Measurements from ENCODE around the gene CCDC122.

Gene CCDC122

GRCh38 chr13:43850873-43851272, 28.7 kb downstream of the CCDC122 start:
- no peak for DNase-seq (ENCODE audit: extremely low spot score)
- TF ChIP-seq TARDBP (IDR thresholded peaks at IDR 0.05) (no peak), NFRKB (IDR thresholded peaks at IDR 0.05) (no peak), CTBP1 (IDR thresholded peaks at IDR 0.05; ENCODE audit: borderline replicate concordance) (no peak), SUZ12 (IDR thresholded peaks at IDR 0.05) (no peak), HDGF (IDR thresholded peaks at IDR 0.05; ENCODE audit: borderline replicate concordance) (no peak), FOXM1 (IDR thresholded peaks at IDR 0.05; ENCODE audit: borderline replicate concordance) (no peak), BHLHE40 (IDR thresholded peaks at IDR 0.05; ENCODE audit: borderline replicate concordance) (no peak), ZNF384 (IDR thresholded peaks at IDR 0.05) (no peak), ELF4 (IDR thresholded peaks at IDR 0.05) (no peak), LEF1 (IDR thresholded peaks at IDR 0.05; ENCODE audit: borderline replicate concordance) (no peak), L3MBTL2 (conservative IDR thresholded peaks at IDR 0.05) (no peak), ARNT (IDR thresholded peaks at IDR 0.05) (no peak), FOXK2 (IDR thresholded peaks at IDR 0.05) (no peak), SP1 (IDR thresholded peaks at IDR 0.05) (no peak), FOXA1 (IDR thresholded peaks at IDR 0.05) (no peak)
- TF ChIP-seq, protein P1, sequence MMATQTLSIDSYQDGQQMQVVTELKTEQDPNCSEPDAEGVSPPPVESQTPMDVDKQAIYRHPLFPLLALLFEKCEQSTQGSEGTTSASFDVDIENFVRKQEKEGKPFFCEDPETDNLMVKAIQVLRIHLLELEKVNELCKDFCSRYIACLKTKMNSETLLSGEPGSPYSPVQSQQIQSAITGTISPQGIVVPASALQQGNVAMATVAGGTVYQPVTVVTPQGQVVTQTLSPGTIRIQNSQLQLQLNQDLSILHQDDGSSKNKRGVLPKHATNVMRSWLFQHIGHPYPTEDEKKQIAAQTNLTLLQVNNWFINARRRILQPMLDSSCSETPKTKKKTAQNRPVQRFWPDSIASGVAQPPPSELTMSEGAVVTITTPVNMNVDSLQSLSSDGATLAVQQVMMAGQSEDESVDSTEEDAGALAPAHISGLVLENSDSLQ (IDR thresholded peaks at IDR 0.05): no peak
- POLR2A ChIA-PET: no interaction called here
- CTCF ChIA-PET: no interaction called here

DNA sequence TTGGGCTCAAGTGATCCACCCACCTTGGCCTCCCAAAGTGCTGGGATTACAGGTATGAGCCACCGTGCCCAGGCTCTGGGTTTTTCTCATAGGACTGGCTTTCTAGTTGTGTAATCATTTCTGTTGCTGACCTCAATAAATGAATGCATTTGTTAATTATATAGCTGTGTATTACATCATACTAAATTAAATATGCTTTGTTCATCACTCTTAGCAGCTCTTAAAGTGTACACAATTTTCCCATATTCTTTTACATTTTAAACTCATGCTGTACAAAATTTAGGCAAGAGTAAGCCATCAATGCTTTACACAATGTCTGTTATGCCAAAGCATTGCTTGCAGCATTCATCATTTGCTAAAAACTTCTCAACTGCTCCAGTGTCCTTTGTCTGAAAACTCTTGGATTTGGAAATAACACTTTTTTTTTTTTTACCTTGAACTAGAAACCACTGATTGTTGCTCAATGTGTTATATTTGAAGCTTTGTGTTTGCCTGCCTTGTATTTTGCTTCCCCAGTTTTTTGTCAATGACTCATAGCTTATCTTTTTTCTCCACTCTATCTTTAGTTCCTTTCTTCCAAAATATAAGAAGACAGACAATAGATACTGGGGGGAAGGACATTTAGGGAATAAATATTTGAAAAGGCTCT, 31.4 kb downstream of the CCDC122 start:
- POLR2A ChIA-PET: no interaction called here

DNA sequence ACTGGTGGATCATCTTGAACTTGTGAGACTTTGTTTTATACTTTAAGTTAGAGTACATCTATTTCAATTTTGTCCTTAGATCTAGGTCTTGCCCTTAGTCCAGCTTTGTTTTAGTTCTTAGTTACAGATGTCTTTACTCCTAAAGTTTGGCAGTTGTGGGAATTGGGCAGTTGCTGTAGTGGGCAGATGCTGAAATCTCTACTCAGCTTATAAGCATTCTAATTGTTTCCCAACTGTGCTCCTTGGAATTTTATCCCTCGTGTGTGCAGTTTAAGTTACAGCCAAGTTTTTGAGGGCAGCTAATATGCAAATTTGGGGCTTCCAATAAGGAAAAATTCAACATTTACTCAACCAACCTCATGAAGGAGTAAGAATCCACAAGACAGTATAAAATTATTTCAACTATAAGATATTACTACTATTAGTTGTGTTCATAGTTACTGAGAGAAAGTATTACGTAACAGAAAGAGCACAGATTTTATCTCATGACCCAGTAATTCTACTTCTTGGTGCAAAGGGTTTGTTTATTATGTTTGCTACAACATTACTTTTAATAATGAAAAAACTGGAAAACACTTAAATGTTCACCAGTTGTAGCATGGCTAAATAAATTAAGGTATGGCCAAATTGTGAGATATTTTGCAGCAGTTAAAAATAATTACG, 32.9 kb downstream of the CCDC122 start:
- TF ChIP-seq L3MBTL2 (conservative IDR thresholded peaks at IDR 0.05): no peak
- no peak for TF ChIP-seq FOXM1 (IDR thresholded peaks at IDR 0.05; ENCODE audit: borderline replicate concordance)
- no peak for TF ChIP-seq ZNF384 (IDR thresholded peaks at IDR 0.05)
- no peak for TF ChIP-seq LEF1 (IDR thresholded peaks at IDR 0.05; ENCODE audit: borderline replicate concordance)
- TF ChIP-seq FOXA1 (IDR thresholded peaks at IDR 0.05): no peak
- no peak for TF ChIP-seq FOXK2 (IDR thresholded peaks at IDR 0.05)
- TF ChIP-seq SP1 (IDR thresholded peaks at IDR 0.05): no peak
- TF ChIP-seq NFRKB (IDR thresholded peaks at IDR 0.05): no peak
- TF ChIP-seq SUZ12 (IDR thresholded peaks at IDR 0.05): no peak
- no peak for TF ChIP-seq CTBP1 (IDR thresholded peaks at IDR 0.05; ENCODE audit: borderline replicate concordance)
- TF ChIP-seq, protein P1 (IDR thresholded peaks at IDR 0.05): no peak
- no peak for TF ChIP-seq BHLHE40 (IDR thresholded peaks at IDR 0.05; ENCODE audit: borderline replicate concordance)
- TF ChIP-seq ELF4 (IDR thresholded peaks at IDR 0.05): no peak
- TF ChIP-seq HDGF (IDR thresholded peaks at IDR 0.05; ENCODE audit: borderline replicate concordance): no peak
- CTCF ChIA-PET: no interaction called here
- POLR2A ChIA-PET: no interaction called here

More for the DNA sequence above, 31.4 kb downstream of the CCDC122 start:
- TF ChIP-seq NFRKB (IDR thresholded peaks at IDR 0.05) (no peak), SP1 (IDR thresholded peaks at IDR 0.05) (no peak), CTBP1 (IDR thresholded peaks at IDR 0.05; ENCODE audit: borderline replicate concordance) (no peak), SUZ12 (IDR thresholded peaks at IDR 0.05) (no peak), BHLHE40 (IDR thresholded peaks at IDR 0.05; ENCODE audit: borderline replicate concordance) (no peak), FOXK2 (IDR thresholded peaks at IDR 0.05) (no peak)
- TF ChIP-seq, protein P1 (IDR thresholded peaks at IDR 0.05): no peak
- no peak for DNase-seq (ENCODE audit: extremely low spot score)
- CTCF ChIA-PET: no interaction called here

DNA sequence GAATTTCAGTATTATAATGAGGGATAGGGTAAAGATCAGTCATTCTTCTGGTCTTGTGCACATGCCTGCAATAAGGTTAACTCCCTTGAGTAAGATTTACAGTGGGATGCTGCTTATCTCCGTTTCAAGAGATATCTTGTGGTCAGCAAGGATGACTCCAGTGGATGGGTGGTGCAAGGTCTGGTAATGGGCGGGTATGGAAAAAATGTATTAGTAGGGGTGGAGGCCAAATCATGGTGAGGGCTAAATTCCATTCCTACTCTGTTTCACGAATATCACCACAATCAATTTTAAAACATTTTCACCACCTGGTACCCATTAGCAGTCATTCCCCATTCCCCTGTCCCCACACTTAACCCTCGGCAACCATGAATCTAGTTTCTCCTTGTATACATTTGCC, 40.6 kb downstream of the CCDC122 start:
- POLR2A ChIA-PET: no interaction called here
- no peak for DNase-seq (ENCODE audit: extremely low spot score)
- CTCF ChIA-PET: no interaction called here
- TF ChIP-seq FOXM1 (IDR thresholded peaks at IDR 0.05; ENCODE audit: borderline replicate concordance) (no peak), ELF4 (IDR thresholded peaks at IDR 0.05) (no peak), BHLHE40 (IDR thresholded peaks at IDR 0.05; ENCODE audit: borderline replicate concordance) (no peak), HDGF (IDR thresholded peaks at IDR 0.05; ENCODE audit: borderline replicate concordance) (no peak), CTBP1 (IDR thresholded peaks at IDR 0.05; ENCODE audit: borderline replicate concordance) (no peak)

More for the DNA sequence above, 32.9 kb downstream of the CCDC122 start:
- DNase-seq (ENCODE audit: extremely low spot score): no peak

DNA sequence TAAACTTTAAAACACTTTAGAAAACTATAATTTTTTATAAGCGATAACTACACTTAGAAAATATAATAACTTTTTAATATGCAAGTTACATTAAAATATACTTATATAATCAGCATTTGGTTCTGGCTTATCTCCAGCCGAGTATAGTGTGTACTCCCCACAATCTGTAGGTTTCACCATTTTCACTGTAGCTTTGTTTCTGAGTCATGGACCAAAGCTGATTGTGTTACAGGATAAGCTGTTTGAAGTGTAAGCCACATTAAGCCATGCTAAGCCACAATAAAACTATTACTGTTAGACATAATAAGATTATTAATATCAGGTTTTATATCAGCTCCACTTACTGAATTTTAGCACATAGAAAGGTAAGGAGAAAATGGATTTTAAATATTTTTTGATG, 43.8 kb downstream of the CCDC122 start:
- POLR2A ChIA-PET: no interaction called here
- CTCF ChIA-PET: no interaction called here
- DNase-seq (ENCODE audit: extremely low spot score): no peak
- TF ChIP-seq CTBP1 (IDR thresholded peaks at IDR 0.05; ENCODE audit: borderline replicate concordance): no peak
- TF ChIP-seq FOXK2 (IDR thresholded peaks at IDR 0.05): no peak
- TF ChIP-seq ELF4 (IDR thresholded peaks at IDR 0.05): no peak

- no peak for DNase-seq (ENCODE audit: extremely low spot score)
- TF ChIP-seq BHLHE40 (IDR thresholded peaks at IDR 0.05; ENCODE audit: borderline replicate concordance): no peak
- no peak for TF ChIP-seq FOXK2 (IDR thresholded peaks at IDR 0.05)
- TF ChIP-seq NFRKB (IDR thresholded peaks at IDR 0.05): no peak
- TF ChIP-seq ELF4 (IDR thresholded peaks at IDR 0.05): no peak
- TF ChIP-seq SUZ12 (IDR thresholded peaks at IDR 0.05): no peak
- TF ChIP-seq ZNF384 (IDR thresholded peaks at IDR 0.05): no peak
- TF ChIP-seq, protein P1 (IDR thresholded peaks at IDR 0.05): no peak
- TF ChIP-seq ARNT (IDR thresholded peaks at IDR 0.05): no peak
- TF ChIP-seq HDGF (IDR thresholded peaks at IDR 0.05; ENCODE audit: borderline replicate concordance): no peak
- no peak for TF ChIP-seq L3MBTL2 (conservative IDR thresholded peaks at IDR 0.05)
- TF ChIP-seq LEF1 (IDR thresholded peaks at IDR 0.05; ENCODE audit: borderline replicate concordance): no peak
- no peak for TF ChIP-seq TARDBP (IDR thresholded peaks at IDR 0.05)
- TF ChIP-seq FOXM1 (IDR thresholded peaks at IDR 0.05; ENCODE audit: borderline replicate concordance): no peak
- TF ChIP-seq SP1 (IDR thresholded peaks at IDR 0.05): no peak
- ChIA-PET CTCF (no interaction called here), POLR2A (no interaction called here)
These were observed 48.5 kb downstream of the CCDC122 start for GRCh38 chr13:43831088-43831487.
